Parietal lobe (tissue), 2 donors: ENCODE results near the gene SPIRE1. TPM values are rescaled to one million over a fixed set of nuclear protein-coding genes. Genes with fewer than 3 reads are reported as not detected.

Experiments used
- small RNA-seq: library from RNA; depleted of rRNA; stranded (forward); fragments of <200 nt; gene quantifications from one replicate; pipeline ENCODE3, GENCODE V24; 2014; ENCODE audit warnings: low replicate concordance
- total RNA-seq: library from RNA; depleted of rRNA; stranded (reverse); fragments of >200 nt; gene quantifications from one replicate; pipeline ENCODE4 v1.2.3, GENCODE V29; 2014

Gene SPIRE1
- total RNA-seq = 163 TPM

DNA sequence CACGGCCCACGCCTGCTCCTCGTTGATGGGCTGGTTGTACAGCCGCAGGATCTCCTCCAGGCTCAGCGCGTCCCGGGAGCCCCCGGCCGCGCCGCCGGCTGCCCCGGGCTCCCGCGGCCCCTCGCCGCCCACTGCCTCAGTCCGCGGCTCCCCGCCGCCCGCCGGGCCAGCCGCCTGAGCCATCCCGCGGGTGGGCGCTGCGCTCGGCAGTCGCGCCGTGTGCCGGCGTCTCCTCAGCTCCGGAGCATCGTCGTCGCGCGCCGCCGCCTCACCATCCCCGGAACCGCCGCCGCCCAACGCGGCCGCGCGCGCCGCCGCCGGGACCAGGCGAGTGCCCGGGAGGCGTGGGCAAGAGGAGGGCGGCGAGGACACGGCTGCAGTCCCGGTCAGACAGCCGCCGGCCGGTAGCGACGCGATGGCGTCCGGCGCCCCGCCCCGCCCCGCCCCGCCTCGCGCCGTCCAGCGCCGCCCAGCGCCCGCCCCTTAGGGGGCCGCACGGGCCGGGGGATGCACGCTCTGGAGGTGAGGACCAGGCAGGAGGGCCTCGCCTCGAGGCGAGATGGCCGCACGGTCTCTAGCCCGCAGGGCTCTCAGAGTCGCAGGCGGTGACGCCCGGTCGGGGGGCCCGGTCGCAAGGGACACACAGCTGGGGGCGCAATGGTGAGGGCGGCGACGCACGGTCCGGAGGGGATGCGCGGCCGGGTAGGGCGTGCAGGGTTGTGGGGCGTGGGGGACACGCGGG lies at the start of gene SPIRE1:
SPIRE1 (minus strand) TSS at position 424 of the 742 bp plus-strand sequence; CDS start at position 183, 241 bp downstream.

DNA sequence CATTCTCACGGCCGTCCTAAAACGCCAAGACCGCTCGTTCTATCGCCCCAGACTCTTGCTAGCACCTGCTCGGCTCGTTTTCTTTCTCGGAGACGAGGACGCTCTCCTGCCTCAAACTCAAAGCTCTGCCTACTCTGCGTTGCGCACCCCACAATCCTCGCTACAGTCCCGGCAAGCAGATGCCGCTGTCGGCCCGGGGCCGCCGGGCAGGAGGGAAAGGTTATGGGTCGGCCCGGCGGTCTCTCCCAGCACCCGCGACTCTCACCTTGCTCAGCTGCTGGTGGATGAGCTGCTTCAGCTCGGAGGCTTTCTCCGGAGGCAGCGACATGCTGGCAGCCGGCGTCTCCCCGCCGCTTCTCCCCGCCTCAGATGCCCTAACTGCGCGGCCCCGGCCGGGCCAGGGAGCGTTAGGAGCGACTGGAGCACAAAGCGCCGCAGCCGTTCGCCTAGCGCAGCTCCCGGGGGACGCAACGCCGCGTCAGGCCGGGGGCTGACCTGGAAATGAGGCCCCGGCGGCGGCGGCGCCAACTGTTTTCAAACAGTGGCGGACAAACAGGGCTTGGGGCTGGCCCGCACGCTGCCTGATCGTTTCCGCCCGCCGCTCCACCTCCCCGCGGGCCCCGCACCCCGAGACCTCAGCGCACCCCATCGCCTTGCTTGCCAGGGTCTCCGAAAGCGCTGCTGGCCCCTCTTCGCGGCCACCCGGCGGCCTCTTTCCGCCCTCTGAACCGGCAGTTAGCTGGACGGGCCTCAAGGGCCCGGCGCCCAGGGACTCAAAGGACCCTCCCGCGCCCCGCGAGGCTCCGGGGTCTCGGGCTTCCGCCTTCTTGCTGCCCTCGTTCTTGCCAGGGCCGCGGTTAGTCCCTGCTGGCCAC lies 44.6 kb upstream of the SPIRE1 start, which contains the start of the genes CEP76 and PSMG2:
CEP76 (minus strand) TSS at position 503 of the 875 bp plus-strand sequence; CDS start at position 328, 175 bp downstream.
PSMG2 (plus strand) TSS at position 822 of the 875 bp plus-strand sequence. CDS start 66 bp downstream, outside the sequence.

Small RNA genes within 50 kb of the gene (small RNA-seq; reads per million reads assigned to genes)
- not detected for gene RNU7-129P

Other genes starting within 250 kb of the SPIRE1 start
- gene CEP76, start 44.6 kb upstream of the SPIRE1 start, total RNA-seq = 17.5 TPM
- 79.2 TPM for gene PSMG2, start 44.9 kb upstream of the SPIRE1 start, total RNA-seq
- gene PTPN2, start 226.1 kb upstream of the SPIRE1 start, total RNA-seq = 123 TPM